WTC11 (cell line): Measurements from ENCODE around the gene ZNF518A.

Experiments used
- ELF4 ChIP-seq: sonication (generic); formaldehyde crosslinking; IDR thresholded peaks from 2 replicates; pipeline ENCODE4 v1.8.1; 2022; ENCODE audit warnings: low read depth, mild to moderate bottlenecking, moderate library complexity, missing genetic modification reagents
- FOXK1 ChIP-seq: sonication (generic); formaldehyde crosslinking; IDR thresholded peaks from 2 replicates; pipeline ENCODE4 v1.8.0; 2022; ENCODE audit warnings: mild to moderate bottlenecking, moderate library complexity, missing genetic modification reagents
- OVOL2 ChIP-seq: fragments of 250-450 bp; sonication (Bioruptor Pico); IDR thresholded peaks from 2 replicates; pipeline ENCODE4 v1.9.0; 2021; ENCODE audit warnings: mild to moderate bottlenecking, borderline replicate concordance
- TF ChIP-seq, protein P1 (sequence below): sonication (generic); formaldehyde crosslinking; conservative IDR thresholded peaks from 2 replicates; pipeline ENCODE4 v1.8.1; 2022; ENCODE audit warnings: mild to moderate bottlenecking, missing genetic modification reagents
- TF ChIP-seq, protein P2 (sequence below): fragments of 200-600 bp; IDR thresholded peaks from 2 replicates; pipeline ENCODE4 v1.8.0; 2022; ENCODE audit warnings: antibody characterized with exemption
- TF ChIP-seq, protein P3 (sequence below): sonication (generic); formaldehyde crosslinking; IDR thresholded peaks from 2 replicates; pipeline ENCODE4 v1.8.0; 2022; ENCODE audit warnings: missing genetic modification reagents

DNA sequence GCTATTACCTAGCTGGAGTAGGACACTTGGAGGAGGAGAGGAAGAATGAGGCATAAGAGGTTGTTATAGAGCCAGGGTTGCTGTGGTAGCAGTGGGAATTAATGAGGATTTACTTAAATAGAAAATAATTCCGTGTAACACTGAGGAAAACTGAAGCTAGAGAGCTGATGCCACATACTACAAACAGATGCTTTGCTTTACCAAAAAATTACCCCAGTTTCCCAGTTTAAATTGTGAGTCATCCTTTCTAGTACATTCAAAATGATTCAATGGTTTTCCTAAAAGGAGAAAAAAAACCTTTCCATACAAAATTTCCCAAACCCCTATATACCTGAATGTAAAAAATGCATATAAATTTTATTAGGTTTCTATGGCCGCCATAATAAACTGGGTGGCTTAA is 58.3 kb downstream of the ZNF518A start:
- TF ChIP-seq OVOL2 (CRISPR knock-in tag) (no peak), FOXK1 (no peak), ELF4 (CRISPR knock-in tag) (no peak)
- TF ChIP-seq, protein P1, sequence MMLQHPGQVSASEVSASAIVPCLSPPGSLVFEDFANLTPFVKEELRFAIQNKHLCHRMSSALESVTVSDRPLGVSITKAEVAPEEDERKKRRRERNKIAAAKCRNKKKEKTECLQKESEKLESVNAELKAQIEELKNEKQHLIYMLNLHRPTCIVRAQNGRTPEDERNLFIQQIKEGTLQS: no peak
- TF ChIP-seq, protein P2, sequence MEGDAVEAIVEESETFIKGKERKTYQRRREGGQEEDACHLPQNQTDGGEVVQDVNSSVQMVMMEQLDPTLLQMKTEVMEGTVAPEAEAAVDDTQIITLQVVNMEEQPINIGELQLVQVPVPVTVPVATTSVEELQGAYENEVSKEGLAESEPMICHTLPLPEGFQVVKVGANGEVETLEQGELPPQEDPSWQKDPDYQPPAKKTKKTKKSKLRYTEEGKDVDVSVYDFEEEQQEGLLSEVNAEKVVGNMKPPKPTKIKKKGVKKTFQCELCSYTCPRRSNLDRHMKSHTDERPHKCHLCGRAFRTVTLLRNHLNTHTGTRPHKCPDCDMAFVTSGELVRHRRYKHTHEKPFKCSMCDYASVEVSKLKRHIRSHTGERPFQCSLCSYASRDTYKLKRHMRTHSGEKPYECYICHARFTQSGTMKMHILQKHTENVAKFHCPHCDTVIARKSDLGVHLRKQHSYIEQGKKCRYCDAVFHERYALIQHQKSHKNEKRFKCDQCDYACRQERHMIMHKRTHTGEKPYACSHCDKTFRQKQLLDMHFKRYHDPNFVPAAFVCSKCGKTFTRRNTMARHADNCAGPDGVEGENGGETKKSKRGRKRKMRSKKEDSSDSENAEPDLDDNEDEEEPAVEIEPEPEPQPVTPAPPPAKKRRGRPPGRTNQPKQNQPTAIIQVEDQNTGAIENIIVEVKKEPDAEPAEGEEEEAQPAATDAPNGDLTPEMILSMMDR: no peak
- TF ChIP-seq, protein P3, sequence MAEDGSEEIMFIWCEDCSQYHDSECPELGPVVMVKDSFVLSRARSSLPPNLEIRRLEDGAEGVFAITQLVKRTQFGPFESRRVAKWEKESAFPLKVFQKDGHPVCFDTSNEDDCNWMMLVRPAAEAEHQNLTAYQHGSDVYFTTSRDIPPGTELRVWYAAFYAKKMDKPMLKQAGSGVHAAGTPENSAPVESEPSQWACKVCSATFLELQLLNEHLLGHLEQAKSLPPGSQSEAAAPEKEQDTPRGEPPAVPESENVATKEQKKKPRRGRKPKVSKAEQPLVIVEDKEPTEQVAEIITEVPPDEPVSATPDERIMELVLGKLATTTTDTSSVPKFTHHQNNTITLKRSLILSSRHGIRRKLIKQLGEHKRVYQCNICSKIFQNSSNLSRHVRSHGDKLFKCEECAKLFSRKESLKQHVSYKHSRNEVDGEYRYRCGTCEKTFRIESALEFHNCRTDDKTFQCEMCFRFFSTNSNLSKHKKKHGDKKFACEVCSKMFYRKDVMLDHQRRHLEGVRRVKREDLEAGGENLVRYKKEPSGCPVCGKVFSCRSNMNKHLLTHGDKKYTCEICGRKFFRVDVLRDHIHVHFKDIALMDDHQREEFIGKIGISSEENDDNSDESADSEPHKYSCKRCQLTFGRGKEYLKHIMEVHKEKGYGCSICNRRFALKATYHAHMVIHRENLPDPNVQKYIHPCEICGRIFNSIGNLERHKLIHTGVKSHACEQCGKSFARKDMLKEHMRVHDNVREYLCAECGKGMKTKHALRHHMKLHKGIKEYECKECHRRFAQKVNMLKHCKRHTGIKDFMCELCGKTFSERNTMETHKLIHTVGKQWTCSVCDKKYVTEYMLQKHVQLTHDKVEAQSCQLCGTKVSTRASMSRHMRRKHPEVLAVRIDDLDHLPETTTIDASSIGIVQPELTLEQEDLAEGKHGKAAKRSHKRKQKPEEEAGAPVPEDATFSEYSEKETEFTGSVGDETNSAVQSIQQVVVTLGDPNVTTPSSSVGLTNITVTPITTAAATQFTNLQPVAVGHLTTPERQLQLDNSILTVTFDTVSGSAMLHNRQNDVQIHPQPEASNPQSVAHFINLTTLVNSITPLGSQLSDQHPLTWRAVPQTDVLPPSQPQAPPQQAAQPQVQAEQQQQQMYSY: no peak
